GM19467 (cell line): ENCODE data around the gene CFAP57.

Source experiments
- ATAC-seq: cut with Tn5 transposase; IDR thresholded peaks from one replicate; pipeline ENCODE4 v1.9.1; 2021; ENCODE audit warnings: mild to moderate bottlenecking, moderate library complexity; ENCODE audit not compliant: unreplicated experiment

CFAP57 gene

GRCh38 chr1:43253173-43253572 lies 81.0 kb downstream of the CFAP57 start:
- no peak for ATAC-seq

GRCh38 chr1:43253876-43254275 lies 81.7 kb downstream of the CFAP57 start:
- ATAC-seq: no peak

- no peak for ATAC-seq
Observed at GRCh38 chr1:43255438-43256210, 83.5 kb downstream of the CFAP57 start.

- ATAC-seq: no peak
Observed at GRCh38 chr1:43256675-43257570, 84.8 kb downstream of the CFAP57 start.

GRCh38 chr1:43258370-43258769 lies 86.2 kb downstream of the CFAP57 start:
- ATAC-seq: no peak

GRCh38 chr1:43265431-43265830 lies 93.3 kb downstream of the CFAP57 start:
- no peak for ATAC-seq

- no peak for ATAC-seq
Observed at GRCh38 chr1:43266881-43267280, 94.8 kb downstream of the CFAP57 start.

- ATAC-seq: no peak
Observed at GRCh38 chr1:43267291-43267805, 95.2 kb downstream of the CFAP57 start.

GRCh38 chr1:43267818-43268425 lies 95.8 kb downstream of the CFAP57 start:
- ATAC-seq: no peak

GRCh38 chr1:43269627-43270375 lies 97.7 kb downstream of the CFAP57 start, which contains the start of gene TMEM125:
TSS of gene TMEM125 (plus strand) at chr1:43269983. CDS start at chr1:43272723, 2,740 bp downstream.
- no peak for ATAC-seq

GRCh38 chr1:43270421-43271095 lies 98.4 kb downstream of the CFAP57 start:
- no peak for ATAC-seq

- no peak for ATAC-seq
Observed at GRCh38 chr1:43271186-43272118, 99.3 kb downstream of the CFAP57 start.

GRCh38 chr1:43272161-43272560 lies 100.0 kb downstream of the CFAP57 start:
- no peak for ATAC-seq

GRCh38 chr1:43272576-43273571 lies 100.7 kb downstream of the CFAP57 start:
- no peak for ATAC-seq

GRCh38 chr1:43273708-43274107 lies 101.6 kb downstream of the CFAP57 start:
- no peak for ATAC-seq

- no peak for ATAC-seq
Observed at GRCh38 chr1:43274125-43274803, 102.1 kb downstream of the CFAP57 start.

GRCh38 chr1:43274804-43275180 lies 102.7 kb downstream of the CFAP57 start:
- ATAC-seq: no peak
